ENCODE measurements around the gene NCOA3. TPM values are rescaled to one million over a fixed set of nuclear protein-coding genes. Genes with fewer than 3 reads are reported as not detected.

NCOA3 gene
- total RNA-seq, 1 experiment from 2014 or later = 25.9 TPM

- TF ChIP-seq TCF7L2 (IDR thresholded peaks at IDR 0.05; ENCODE audit: borderline replicate concordance, extremely low read depth, insufficient read depth, insufficient read length) = no peak
- TF ChIP-seq, protein P1, sequence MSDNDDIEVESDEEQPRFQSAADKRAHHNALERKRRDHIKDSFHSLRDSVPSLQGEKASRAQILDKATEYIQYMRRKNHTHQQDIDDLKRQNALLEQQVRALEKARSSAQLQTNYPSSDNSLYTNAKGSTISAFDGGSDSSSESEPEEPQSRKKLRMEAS (IDR thresholded peaks at IDR 0.05) = no peak
- no peak for TF ChIP-seq CEBPB (IDR thresholded peaks at IDR 0.05; ENCODE audit: low read depth)
Measured at GRCh38 chr20:47568837-47569410, 67.2 kb downstream of the NCOA3 start (continued).

- ChIA-PET POLR2A (no interaction called here), CTCF (no interaction called here), RAD21 (ENCODE audit: low non-redundant PET in 1 of 2, low total read pairs in 2 of 2, uncharacterized antibody in 2 of 2, unreplicated experiment in 2 of 2) (no interaction called here)
- BruUV-seq (replicated peaks) = no TSS peak
- no peaks in the 10 kb centered on the region for H3K9me2 ChIP-seq (ENCODE audit: insufficient read depth)
- no peaks in the 10 kb centered on the region for H4K20me1 ChIP-seq (ENCODE audit: insufficient read depth)
- intact Hi-C loops (cut with micrococcal nuclease) = no loop called here
- peaks cover 50% of the 10 kb centered on the region for H3K79me2 ChIP-seq (ENCODE audit: insufficient read depth, low read length)
- no peak overlapping the region for H3K9ac ChIP-seq (ENCODE audit: low read length)
- H3K27me3 ChIP-seq (ENCODE audit: insufficient read depth, low read length) = no peaks in the 10 kb centered on the region
- H3K36me3 ChIP-seq (ENCODE audit: control insufficient read depth in 1 of 2, insufficient read depth in 2 of 2, low read length in 2 of 2) = no peaks in the 10 kb centered on the region
- no peak overlapping the region for H3K4me3 ChIP-seq (replicated peaks in 1 of 2; ENCODE audit: low read depth in 1 of 2, low read length in 2 of 2)
- ATAC-seq = no peak
- H3K4me2 ChIP-seq (ENCODE audit: low read length) = no peak overlapping the region
- no peak for DNase-seq (ENCODE audit: low read depth, low spot score)
- no peaks in the 10 kb centered on the region for H3K9me3 ChIP-seq (ENCODE audit: control insufficient read depth in 1 of 2, insufficient read depth in 1 of 2, low read depth in 1 of 2, low read length in 2 of 2)
- TF ChIP-seq, protein P1 (IDR thresholded peaks at IDR 0.05) = no peak
- TF ChIP-seq TCF7L2 (IDR thresholded peaks at IDR 0.05; ENCODE audit: borderline replicate concordance, extremely low read depth, insufficient read depth, insufficient read length) (no peak), JUND (IDR thresholded peaks at IDR 0.05) (no peak), POLR2A (IDR thresholded peaks at IDR 0.05; ENCODE audit: borderline replicate concordance, extremely low read depth, insufficient read depth, insufficient read length) (no peak), CBX3 (IDR thresholded peaks at IDR 0.05; ENCODE audit: low read depth) (0 out of 2 replicates have a peak, but pooled peaks have one; percentile 44), EZH2 (IDR thresholded peaks at IDR 0.05) (no peak), ZBTB33 (IDR thresholded peaks at IDR 0.05; ENCODE audit: extremely low read depth, insufficient replicate concordance, low read length) (no peak)
- TF ChIP-seq, protein P2, sequence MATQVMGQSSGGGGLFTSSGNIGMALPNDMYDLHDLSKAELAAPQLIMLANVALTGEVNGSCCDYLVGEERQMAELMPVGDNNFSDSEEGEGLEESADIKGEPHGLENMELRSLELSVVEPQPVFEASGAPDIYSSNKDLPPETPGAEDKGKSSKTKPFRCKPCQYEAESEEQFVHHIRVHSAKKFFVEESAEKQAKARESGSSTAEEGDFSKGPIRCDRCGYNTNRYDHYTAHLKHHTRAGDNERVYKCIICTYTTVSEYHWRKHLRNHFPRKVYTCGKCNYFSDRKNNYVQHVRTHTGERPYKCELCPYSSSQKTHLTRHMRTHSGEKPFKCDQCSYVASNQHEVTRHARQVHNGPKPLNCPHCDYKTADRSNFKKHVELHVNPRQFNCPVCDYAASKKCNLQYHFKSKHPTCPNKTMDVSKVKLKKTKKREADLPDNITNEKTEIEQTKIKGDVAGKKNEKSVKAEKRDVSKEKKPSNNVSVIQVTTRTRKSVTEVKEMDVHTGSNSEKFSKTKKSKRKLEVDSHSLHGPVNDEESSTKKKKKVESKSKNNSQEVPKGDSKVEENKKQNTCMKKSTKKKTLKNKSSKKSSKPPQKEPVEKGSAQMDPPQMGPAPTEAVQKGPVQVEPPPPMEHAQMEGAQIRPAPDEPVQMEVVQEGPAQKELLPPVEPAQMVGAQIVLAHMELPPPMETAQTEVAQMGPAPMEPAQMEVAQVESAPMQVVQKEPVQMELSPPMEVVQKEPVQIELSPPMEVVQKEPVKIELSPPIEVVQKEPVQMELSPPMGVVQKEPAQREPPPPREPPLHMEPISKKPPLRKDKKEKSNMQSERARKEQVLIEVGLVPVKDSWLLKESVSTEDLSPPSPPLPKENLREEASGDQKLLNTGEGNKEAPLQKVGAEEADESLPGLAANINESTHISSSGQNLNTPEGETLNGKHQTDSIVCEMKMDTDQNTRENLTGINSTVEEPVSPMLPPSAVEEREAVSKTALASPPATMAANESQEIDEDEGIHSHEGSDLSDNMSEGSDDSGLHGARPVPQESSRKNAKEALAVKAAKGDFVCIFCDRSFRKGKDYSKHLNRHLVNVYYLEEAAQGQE (IDR thresholded peaks at IDR 0.05; ENCODE audit: low read depth) = no peak
- H3K4me1 ChIP-seq (ENCODE audit: control insufficient read depth in 1 of 2, insufficient read depth in 2 of 2, low read length in 2 of 2) = peaks cover 57 to 62% of the 10 kb centered on the region in 2 experiments
- H3K27ac ChIP-seq (ENCODE audit: low read depth, low read length) = no peak overlapping the region
- H2AFZ ChIP-seq (ENCODE audit: low read depth, low read length, poor library complexity, severe bottlenecking) = no peak overlapping the region
Measured at GRCh38 chr20:47571426-47571825, 69.7 kb downstream of the NCOA3 start.

All from HCT116 (cell line).